GM21390 (cell line): ENCODE measurements around the gene USP53.
"Not testable (repeated sequence)": the region's sequence is repeated elsewhere in the genome, so short reads cannot be mapped to it uniquely, and the experiment has no call there.

Experiments used
- ATAC-seq: cut with Tn5 transposase; IDR thresholded peaks from one replicate; pipeline ENCODE4 v1.9.1; 2021; ENCODE audit not compliant: unreplicated experiment

USP53 gene

DNA sequence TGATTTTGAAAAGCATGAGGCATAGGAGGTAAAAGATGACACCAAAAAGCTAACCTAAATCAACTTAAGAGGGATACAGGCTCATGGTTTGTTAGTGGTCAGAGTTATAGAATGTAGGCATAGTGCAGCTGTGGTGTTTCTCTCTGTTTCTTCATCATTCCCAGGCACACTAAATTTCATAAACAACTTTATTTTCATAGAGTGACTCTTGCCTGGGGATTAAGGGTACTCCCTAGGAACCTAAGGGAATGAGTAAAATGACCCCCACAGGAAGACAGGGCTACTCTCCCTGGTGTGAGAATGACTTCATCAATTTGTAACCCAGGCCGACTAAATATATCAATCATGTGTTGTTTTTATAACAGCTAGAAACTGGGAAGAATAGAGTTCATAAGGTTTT lies 98.3 kb downstream of the USP53 start:
- ATAC-seq, result no peak

DNA sequence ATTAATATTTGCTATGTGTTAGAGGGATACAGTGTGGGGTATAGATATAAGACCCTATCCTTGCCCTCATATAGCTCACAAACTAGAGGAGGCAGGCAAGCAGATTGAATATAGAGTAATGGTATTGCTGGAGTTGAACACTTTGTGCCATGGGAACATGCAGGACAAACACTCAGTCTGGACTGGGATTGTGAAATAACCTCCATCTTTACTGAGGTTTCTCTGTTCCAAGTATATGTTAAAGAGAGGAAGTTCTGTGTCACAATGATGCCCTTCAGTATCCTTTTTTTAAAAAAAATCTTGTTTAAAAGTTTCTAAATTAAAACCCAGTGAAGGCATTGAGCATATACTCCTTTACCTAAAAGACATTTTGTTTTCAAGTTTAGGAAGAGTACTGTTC lies 100.7 kb downstream of the USP53 start:
- no peak for ATAC-seq

DNA sequence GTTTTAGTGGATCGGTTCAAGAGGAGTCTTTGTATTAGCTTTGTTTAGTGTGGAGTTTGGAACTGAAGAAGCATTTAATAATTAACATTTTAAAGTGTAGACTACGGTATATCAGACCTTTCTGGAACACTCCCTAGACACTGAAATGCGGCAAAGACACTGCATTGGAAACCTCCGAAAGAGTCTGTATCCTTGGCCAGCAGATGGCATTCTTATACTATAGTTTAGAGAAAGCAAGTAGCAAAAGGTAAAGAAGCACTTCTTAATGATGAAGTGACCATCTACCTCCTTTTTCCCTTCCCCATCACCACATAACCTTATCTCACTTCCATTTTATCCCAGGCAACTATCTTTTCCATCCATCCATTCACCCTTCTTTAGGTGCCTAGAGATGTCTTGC lies 101.8 kb downstream of the USP53 start:
- no peak for ATAC-seq

DNA sequence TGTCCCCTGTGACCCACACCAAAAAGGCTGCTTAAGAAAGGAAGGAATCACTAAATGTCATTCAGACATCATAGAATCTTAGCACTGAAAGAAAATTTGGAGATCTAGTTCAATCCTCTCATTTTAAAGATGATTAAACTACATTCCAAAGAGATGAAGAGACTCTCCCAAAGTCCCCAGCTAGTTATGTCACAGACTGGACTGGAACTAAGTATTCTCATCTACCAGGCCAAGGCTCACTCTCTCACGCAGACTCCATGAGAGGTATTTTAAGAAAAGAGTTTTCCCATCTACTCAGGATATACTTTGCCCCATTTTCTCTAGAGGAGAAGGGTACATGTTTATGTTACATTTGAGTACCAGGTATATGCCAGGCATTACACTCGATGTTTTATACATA lies 102.5 kb downstream of the USP53 start:
- ATAC-seq, result no peak

DNA sequence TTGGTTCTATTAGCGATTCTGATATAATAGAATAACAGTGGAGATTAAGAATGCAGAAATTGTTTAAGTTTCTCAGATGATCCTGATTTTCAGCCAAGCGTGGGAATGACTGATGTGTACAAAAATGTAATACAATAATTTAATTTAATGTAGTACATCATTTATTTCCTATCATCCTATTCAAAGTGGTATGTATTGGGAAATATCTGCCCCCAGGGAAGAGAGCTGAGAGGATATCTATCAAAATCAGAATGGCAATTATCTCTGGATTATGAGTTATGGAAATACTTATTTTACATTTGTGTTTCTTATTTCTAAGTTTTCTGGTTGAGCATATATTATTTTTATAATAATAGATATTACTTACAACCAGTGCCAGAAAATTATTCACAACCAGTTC lies 105.5 kb downstream of the USP53 start:
- ATAC-seq, result no peak

DNA sequence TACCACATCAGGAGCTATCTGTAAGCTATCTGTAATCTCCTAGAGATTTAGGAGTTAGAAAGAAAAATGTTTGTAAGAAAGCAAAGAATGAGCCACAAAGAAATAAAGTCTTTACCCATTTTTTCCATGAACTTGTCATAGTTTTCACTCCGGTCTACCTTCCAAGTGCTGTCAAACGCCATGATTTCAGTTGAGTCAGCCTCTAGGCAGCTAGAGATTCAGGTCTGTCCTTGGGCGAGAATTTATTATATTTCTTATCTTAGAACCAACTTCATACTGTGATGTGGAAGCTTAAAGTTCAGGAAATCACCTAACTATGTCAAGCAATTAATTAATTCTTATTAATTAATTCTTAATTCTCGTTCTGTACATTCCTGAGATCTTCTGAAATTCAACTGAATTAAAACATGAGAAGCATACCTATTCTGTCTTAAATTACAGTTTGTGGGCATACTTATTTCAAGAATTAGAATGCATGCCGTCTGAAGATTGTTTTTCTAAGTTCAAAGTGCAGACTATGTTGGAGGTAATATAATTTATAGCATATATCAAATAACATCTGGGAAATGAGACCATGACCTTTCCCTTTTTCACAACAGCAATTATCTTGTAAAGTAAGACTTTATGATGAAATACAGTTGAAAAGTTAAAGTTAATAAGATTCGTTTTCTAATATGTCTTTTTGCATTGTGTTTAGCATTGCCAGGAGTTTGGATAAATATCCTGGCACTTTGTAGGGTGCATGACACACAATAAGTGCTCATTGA lies 109.6 kb downstream of the USP53 start, which contains the start of gene FABP2:
Gene FABP2, minus strand, starts transcription at position 218 of the 767 bp plus-strand sequence. Its CDS starts 36 bp downstream, at position 182.
- ATAC-seq, result no peak

DNA sequence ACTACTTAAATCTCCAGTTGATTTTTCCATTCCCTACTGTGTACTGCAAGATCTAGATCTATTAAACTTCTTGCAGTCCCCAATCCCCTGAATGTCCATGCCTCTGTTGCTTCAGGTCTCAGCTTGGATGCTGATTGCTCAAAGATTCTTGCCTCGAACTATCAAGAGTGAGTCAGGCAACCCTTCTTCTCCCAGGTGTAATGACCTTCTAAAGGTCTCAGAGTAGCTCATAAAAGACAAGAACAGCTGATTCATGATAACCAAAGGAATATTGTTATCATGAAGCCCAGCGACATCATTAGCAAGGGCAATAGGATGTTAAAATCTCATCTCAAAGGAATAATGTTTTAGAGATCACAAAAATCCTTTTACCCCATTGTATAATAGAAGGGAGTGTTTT lies 116.2 kb downstream of the USP53 start:
- no peak for ATAC-seq

DNA sequence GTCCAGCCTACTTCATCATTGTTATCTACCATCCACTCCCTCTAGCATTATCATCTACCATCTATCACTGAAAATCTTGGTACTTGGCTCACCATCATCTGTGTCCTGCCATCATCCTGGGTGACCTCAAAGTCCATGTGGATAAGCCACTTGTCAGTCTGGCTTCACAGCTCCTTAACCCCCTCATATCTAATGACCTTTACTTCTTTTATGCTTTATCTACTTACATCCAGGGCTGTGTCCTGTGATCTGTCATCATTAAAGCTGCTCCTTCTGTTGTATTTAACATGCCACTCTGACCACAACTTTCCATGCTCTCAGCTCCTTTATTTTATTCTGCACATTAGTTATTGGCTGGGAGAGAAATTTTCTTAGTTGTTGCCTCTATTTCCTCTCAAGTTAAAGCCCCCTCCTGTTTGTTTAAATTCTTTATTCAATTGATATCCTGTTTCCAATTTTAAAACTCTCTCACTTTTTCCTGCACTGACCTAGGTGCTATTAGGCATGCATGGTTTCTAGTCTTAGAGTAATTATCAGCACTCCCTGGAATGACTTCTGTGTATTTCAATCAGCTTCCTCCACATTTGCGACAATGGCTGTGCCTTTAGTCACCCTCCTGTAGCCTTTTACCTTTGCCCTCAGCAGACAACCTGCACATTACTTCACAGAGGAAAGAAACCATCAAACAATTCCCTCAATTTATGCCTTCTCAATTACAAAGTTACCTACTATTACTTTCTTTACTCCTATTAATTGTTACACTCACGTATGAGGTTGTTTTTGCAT lies 117.5 kb downstream of the USP53 start:
- no peak for ATAC-seq

DNA sequence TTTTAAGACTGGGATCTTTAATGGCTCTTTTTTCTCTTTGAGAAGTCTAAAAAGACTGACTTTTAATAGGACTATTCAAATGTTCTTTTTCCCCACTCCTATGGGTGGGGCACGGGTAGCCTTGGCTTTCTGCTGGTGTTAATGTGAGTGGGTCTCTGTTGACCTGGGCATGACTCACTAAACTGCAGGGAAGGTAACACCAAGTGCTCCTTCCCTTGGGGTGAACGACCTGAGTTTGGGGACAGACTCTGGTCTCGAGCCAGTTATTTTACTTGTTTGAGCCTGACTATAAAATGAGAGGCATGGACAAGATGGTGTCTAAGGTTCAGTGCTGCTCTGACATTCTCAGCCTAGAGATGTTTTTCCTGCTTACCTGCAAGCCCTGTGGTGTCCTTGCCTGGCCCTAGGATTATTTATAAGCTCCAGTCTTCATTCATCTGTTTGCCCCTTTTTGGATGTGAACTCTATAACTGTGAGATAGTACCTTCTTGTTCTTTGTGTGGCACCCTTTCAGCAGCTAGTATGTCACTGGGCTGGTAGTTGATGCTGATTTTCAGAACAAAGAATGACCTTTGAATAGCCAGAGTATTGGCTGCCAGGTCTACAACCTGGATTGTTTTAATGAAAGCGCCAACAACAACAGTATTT lies 123.9 kb downstream of the USP53 start:
- not testable (repeated sequence) for ATAC-seq

DNA sequence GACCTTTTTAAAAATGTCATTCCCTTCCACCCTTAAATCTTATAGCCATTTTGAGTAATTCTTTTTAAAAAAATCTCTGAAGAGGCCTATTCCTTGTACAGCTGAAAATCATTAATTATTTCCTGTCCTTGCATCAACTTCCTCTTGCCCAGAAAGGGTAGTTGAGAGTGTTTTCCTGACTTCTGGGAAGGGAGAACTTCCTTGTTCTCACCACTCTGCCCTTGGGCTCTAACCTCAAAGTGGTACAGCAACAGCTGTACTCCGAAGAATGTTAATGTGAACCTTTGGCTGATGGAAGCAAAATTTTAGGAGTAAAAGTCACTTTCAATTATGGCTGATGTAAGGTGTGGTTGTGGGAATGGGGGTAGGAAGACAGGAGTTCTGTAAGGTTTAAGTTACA lies 124.5 kb downstream of the USP53 start:
- no peak for ATAC-seq

DNA sequence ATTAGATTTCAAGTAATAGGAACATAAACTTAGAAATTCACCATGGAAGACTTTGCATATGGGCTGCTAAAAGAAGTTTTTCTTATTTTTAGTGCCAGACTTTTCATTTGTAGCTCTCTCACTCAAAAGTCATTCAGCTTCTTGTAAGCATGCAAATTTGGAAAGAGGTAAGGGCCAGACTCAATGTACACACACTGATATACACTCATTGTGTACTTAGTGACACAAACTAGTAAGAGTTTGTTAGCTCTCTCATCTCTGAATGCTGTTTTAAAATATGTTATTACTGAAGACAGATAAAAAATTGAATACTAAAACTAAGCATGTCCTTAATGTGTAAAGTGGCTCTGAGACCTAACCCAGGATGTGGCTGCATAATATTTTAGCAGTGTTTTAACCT lies 127.4 kb downstream of the USP53 start:
- ATAC-seq, result not testable (repeated sequence)

DNA sequence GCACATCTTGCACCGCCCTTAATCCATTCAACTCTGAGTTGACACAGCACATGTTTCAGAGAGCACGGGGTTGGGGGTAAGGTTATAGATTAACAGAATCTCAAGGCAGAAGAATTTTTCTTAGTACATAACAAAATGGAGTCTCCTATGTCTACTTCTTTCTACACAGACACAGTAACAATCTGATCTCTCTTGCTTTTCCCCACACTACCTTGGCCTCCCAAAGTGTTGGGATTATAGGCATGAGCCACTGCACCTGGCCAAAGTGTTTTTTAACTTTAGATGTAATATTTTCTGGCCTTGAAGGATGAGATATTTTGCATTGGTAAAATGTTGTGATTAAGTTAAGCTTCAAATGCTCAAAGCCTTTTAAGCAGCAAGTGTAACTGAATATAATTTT lies 130.8 kb downstream of the USP53 start:
- ATAC-seq, result not testable (repeated sequence)
